Endodermal cell (in vitro differentiated cells): ENCODE measurements around the gene ITGAX. TPM values are rescaled to one million over a fixed set of nuclear protein-coding genes. Genes with fewer than 3 reads are reported as not detected.

Experiments
- DNase-seq: peaks from one replicate; pipeline ENCODE4 v3.0.0-alpha.2; 2017
- H3K27ac ChIP-seq: 2 replicates; pipeline ENCODE4 v1.5.1; 2013; ENCODE audit warnings: mild to moderate bottlenecking, low read depth, low read length, moderate library complexity
- H3K27me3 ChIP-seq: 2 replicates; pipeline ENCODE4 v1.6.1; 2013; ENCODE audit warnings: mild to moderate bottlenecking, low read length, moderate library complexity; ENCODE audit not compliant: insufficient read depth, control insufficient read depth, poor library complexity, severe bottlenecking
- H3K36me3 ChIP-seq: 2 replicates; pipeline ENCODE4 v1.7.0; 2013; ENCODE audit warnings: mild to moderate bottlenecking, low read length, moderate library complexity; ENCODE audit not compliant: control insufficient read depth, insufficient read depth
- H3K4me1 ChIP-seq: one replicate; pipeline ENCODE4 v1.7.0; 2013; ENCODE audit warnings: low read length; ENCODE audit not compliant: control insufficient read depth, insufficient read depth
- H3K4me3 ChIP-seq: 2 replicates; pipeline ENCODE4 v1.5.1; 2013; ENCODE audit warnings: mild to moderate bottlenecking, low read length, moderate library complexity
- H3K9ac ChIP-seq: 2 replicates; pipeline ENCODE4 v1.6.1; 2013; ENCODE audit warnings: mild to moderate bottlenecking, low read length, moderate library complexity; ENCODE audit not compliant: poor library complexity, severe bottlenecking; ENCODE audit errors: extremely low read depth
- H3K9me3 ChIP-seq: 2 replicates; pipeline ENCODE4 v1.6.1; 2013; ENCODE audit warnings: mild to moderate bottlenecking, low read length, moderate library complexity; ENCODE audit not compliant: control insufficient read depth
- H3K27ac Mint-ChIP-seq: 2 replicates; pipeline ENCODE4 v1.8.0; 2020; ENCODE audit warnings: mixed read lengths
- H3K27me3 Mint-ChIP-seq: 2 replicates; pipeline ENCODE4 v1.8.0; 2021; ENCODE audit warnings: mild to moderate bottlenecking, mixed read lengths; ENCODE audit not compliant: insufficient read depth
- H3K36me3 Mint-ChIP-seq: 2 replicates; pipeline ENCODE4 v1.8.0; 2020; ENCODE audit warnings: low read depth, mixed read lengths
- H3K4me1 Mint-ChIP-seq: 2 replicates; pipeline ENCODE4 v1.8.0; 2020; ENCODE audit warnings: mixed read lengths
- H3K4me3 Mint-ChIP-seq: 2 replicates; pipeline ENCODE4 v1.8.0; 2020; ENCODE audit warnings: mild to moderate bottlenecking, moderate library complexity, mixed read lengths
- H3K9me3 Mint-ChIP-seq: 2 replicates; pipeline ENCODE4 v1.8.0; 2020; ENCODE audit warnings: mild to moderate bottlenecking, mixed read lengths
- WGBS, 2 experiments: methylation state at CpG; one replicate each; pipeline versions ENCODE4 v1.1.5 to v1.1.7; 2013; ENCODE audit warnings: missing lambda C conversion rate in 2 of 2, mixed read lengths in 1 of 2; ENCODE audit not compliant: insufficient coverage in 1 of 2, insufficient read length in 1 of 2; 5-methylcytosine and 5-hydroxymethylcytosine counted together
- total RNA-seq, 2 donors: library from RNA; stranded (reverse); fragmentation: NEBNext Ultra II Directional in 1 of 2; extraction: Animal tissue kit (Norgen Biotek cat#: 25700) in 1 of 2; gene quantifications; 2 replicates in 1 of 2; 3 replicates in 1 of 2; pipeline ENCODE4 v1.2.1, GENCODE V29; 2021
- TF ChIP-seq, protein P1 (sequence below): fragments of 200-600 bp; sonication (generic); conservative IDR thresholded peaks from 2 replicates; pipeline ENCODE4 v1.5.0; 2021; ENCODE audit warnings: antibody characterized with exemption, mild to moderate bottlenecking

ITGAX gene
- total RNA-seq, 2 donors from 2014 or later, result 0.22 TPM; not detected in 1

DNA sequence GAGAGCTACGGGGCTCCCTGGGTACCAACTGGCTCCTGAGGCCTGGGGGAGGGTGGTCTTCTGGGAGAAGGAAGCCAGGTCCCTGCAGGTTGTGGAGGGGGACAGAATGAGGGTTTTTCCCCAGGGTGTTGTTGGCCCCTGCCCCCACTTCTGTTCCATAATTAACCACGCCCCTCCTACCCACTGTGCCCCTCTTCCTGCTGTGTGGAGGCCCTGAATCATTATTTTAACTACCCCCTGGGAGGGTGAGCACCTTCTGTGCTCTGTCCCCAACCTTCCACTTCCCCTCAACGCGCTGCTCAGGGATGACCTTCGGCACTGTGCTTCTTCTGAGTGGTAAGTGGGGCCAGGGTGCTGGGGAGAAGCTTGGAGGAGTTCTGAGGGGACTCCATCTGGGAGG is 38.1 kb downstream of the ITGAX start, which contains the start of gene ITGAD:
TSS of gene ITGAD (plus strand) at position 280 of the 400 bp plus-strand sequence. CDS start at position 306, 26 bp downstream.
- 79 to 90% methylated on average over 4 to 5 of the region's 5 CpGs for WGBS, 2 experiments
- H3K4me1 Mint-ChIP-seq, result peaks cover 4% of the 10 kb centered on the region
- no peak within 1 kb of the TSS for H3K9ac ChIP-seq

DNA sequence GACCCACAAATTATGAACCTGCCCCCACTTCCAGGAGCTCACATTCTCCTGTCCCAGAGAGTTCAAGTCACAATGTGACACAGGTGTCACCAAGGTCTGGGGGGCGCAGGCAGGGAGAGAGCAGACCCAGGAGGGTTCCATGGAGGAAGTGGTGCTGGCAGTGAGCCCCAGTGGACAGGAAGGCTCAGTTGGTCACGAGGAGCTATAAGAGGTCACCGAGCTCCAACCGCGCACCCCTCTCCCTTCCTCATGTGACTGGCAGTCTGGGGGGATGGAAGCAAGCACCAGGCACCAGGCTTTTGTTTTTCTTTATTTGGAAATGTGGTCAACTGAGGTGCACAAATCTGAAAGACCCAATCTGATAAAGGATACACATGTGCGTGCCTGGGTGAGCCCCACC is 40.7 kb downstream of the ITGAX start:
- Mint-ChIP-seq H3K4me1 (peaks cover 4% of the 10 kb centered on the region), H3K27me3 (peaks cover 13% of the 10 kb centered on the region), H3K9me3 (peaks cover 9% of the 10 kb centered on the region), H3K27ac (no peak overlapping the region), H3K36me3 (no peaks in the 10 kb centered on the region), H3K4me3 (no peak overlapping the region)
- H3K36me3 ChIP-seq, result no peaks in the 10 kb centered on the region
- no peaks in the 10 kb centered on the region for H3K9me3 ChIP-seq
- H3K4me1 ChIP-seq, result no peaks in the 10 kb centered on the region
- H3K9ac ChIP-seq, result no peak overlapping the region
- no peak overlapping the region for H3K27ac ChIP-seq
- no peaks in the 10 kb centered on the region for H3K27me3 ChIP-seq
- 90 to 94% methylated on average over 3 to 6 of the region's 6 CpGs for WGBS, 2 experiments
- no peak overlapping the region for H3K4me3 ChIP-seq
- TF ChIP-seq, protein P1, sequence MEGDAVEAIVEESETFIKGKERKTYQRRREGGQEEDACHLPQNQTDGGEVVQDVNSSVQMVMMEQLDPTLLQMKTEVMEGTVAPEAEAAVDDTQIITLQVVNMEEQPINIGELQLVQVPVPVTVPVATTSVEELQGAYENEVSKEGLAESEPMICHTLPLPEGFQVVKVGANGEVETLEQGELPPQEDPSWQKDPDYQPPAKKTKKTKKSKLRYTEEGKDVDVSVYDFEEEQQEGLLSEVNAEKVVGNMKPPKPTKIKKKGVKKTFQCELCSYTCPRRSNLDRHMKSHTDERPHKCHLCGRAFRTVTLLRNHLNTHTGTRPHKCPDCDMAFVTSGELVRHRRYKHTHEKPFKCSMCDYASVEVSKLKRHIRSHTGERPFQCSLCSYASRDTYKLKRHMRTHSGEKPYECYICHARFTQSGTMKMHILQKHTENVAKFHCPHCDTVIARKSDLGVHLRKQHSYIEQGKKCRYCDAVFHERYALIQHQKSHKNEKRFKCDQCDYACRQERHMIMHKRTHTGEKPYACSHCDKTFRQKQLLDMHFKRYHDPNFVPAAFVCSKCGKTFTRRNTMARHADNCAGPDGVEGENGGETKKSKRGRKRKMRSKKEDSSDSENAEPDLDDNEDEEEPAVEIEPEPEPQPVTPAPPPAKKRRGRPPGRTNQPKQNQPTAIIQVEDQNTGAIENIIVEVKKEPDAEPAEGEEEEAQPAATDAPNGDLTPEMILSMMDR, result no peak
- no peak for DNase-seq

More for the DNA sequence above, 38.1 kb downstream of the ITGAX start, which contains the start of gene ITGAD:
- no peak within 1 kb of the TSS for H3K27ac ChIP-seq
- TF ChIP-seq, protein P1, result no peak
- no peak within 1 kb of the TSS for H3K4me3 ChIP-seq
- no peaks in the 10 kb centered on the region for H3K4me1 ChIP-seq
- H3K27me3 Mint-ChIP-seq, result peaks cover 5% of the 10 kb centered on the region
- H3K9me3 Mint-ChIP-seq, result no peaks in the 10 kb centered on the region
- H3K36me3 ChIP-seq, result no peaks in the 10 kb centered on the region
- no peaks in the 10 kb centered on the region for H3K9me3 ChIP-seq
- no peaks in the 10 kb centered on the region for H3K36me3 Mint-ChIP-seq
- DNase-seq, result no peak
- no peaks in the 10 kb centered on the region for H3K27me3 ChIP-seq
- H3K27ac Mint-ChIP-seq, result no peak within 1 kb of the TSS
- H3K4me3 Mint-ChIP-seq, result no peak within 1 kb of the TSS

DNA sequence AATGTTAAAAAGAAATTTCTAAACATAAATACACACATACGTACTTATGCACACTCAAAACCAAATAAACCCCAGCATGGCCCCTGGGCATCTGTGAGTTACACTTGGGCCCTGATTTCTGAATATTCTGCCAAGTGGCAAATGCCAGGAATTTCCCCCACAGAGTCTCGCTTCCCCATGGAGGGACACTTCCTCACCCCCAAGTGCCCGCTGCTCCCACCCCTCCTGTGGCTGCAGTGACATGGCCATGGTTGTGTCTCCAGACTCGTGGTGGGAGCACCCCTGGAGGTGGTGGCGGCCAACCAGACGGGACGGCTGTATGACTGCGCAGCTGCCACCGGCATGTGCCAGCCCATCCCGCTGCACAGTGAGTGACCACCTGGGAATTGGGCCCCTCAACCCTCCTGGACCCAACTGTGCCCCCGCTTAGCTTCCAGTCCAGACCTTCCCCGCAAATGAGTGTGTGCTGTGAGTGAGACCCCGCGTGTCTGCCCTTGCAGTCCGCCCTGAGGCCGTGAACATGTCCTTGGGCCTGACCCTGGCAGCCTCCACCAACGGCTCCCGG is 42.2 kb downstream of the ITGAX start:
- Histone ChIP-seq H3K27ac (no peak overlapping the region), H3K9me3 (no peaks in the 10 kb centered on the region), H3K9ac (no peak overlapping the region), H3K36me3 (no peaks in the 10 kb centered on the region), H3K4me1 (no peaks in the 10 kb centered on the region), H3K4me3 (no peak overlapping the region), H3K27me3 (no peaks in the 10 kb centered on the region)
- Mint-ChIP-seq H3K27ac (no peak overlapping the region), H3K4me1 (peaks cover 4% of the 10 kb centered on the region), H3K27me3 (peaks cover 15% of the 10 kb centered on the region), H3K4me3 (no peak overlapping the region), H3K9me3 (peaks cover 9% of the 10 kb centered on the region), H3K36me3 (no peaks in the 10 kb centered on the region)
- WGBS, 2 experiments, result 92 to 97% methylated on average over 8 to 18 of the region's 18 CpGs
- no peak for DNase-seq
- TF ChIP-seq, protein P1, result no peak
